Stimulated activated effector memory CD8-positive, alpha-beta T cell treated with anti-CD3 and anti-CD28 coated beads, Interleukin-12 subunit alpha, Interleukin-12 subunit beta, amount 100 ng/mL, for 72 hours (primary cell): Measurements from ENCODE around the gene UQCRH.

Experiments used
- ATAC-seq: fragments of 150-1000 bp; cut with Tn5 transposase; 2 replicates; pipeline ENCODE4 v1.10.0; 2021
- DNase-seq, 2 donors: peaks; one replicate each; pipeline ENCODE4 v3.0.0; 2021 to 2022; ENCODE audit warnings: low spot score in 2 of 2
- H3K27ac Mint-ChIP-seq: one replicate; pipeline ENCODE4 v1.8.0; 2022; ENCODE audit warnings: mild to moderate bottlenecking, mixed read lengths
- H3K36me3 Mint-ChIP-seq: one replicate; pipeline ENCODE4 v1.8.0; 2022; ENCODE audit warnings: mild to moderate bottlenecking, mixed read lengths
- H3K4me1 Mint-ChIP-seq: one replicate; pipeline ENCODE4 v1.8.0; 2022; ENCODE audit warnings: mixed read lengths
- H3K4me3 Mint-ChIP-seq: one replicate; pipeline ENCODE4 v1.8.0; 2022; ENCODE audit warnings: mild to moderate bottlenecking, mixed read lengths
- H3K9me3 Mint-ChIP-seq: one replicate; pipeline ENCODE4 v1.8.0; 2022; ENCODE audit warnings: mixed read lengths

Gene UQCRH

GRCh38 chr1:46285730-46286477, 17.6 kb upstream of the UQCRH start:
- H3K4me1 Mint-ChIP-seq: peaks cover 8% of the 10 kb centered on the region
- peaks cover 74% of the 10 kb centered on the region for H3K36me3 Mint-ChIP-seq
- ATAC-seq: peak; percentile 57
- peak overlapping the region; percentile 18 for H3K27ac Mint-ChIP-seq
- no peak overlapping the region for H3K4me3 Mint-ChIP-seq
- no peaks in the 10 kb centered on the region for H3K9me3 Mint-ChIP-seq
- DNase-seq: peak in 1 of 2 donors; percentile 56

- Mint-ChIP-seq H3K4me3 (no peak overlapping the region), H3K36me3 (peaks cover 68% of the 10 kb centered on the region), H3K9me3 (no peaks in the 10 kb centered on the region), H3K4me1 (peaks cover 8% of the 10 kb centered on the region), H3K27ac (peak overlapping the region; percentile 35)
- no peak for DNase-seq
- no peak for ATAC-seq
Measured at GRCh38 chr1:46288485-46289133, 14.9 kb upstream of the UQCRH start.

- Mint-ChIP-seq H3K9me3 (no peaks in the 10 kb centered on the region), H3K36me3 (peaks cover 70% of the 10 kb centered on the region), H3K27ac (peak overlapping the region; percentile 35), H3K4me1 (peaks cover 8% of the 10 kb centered on the region), H3K4me3 (no peak overlapping the region)
- no peak for DNase-seq
- no peak for ATAC-seq
Measured at GRCh38 chr1:46289134-46289494, 14.4 kb upstream of the UQCRH start.

GRCh38 chr1:46289976-46290375, 13.5 kb upstream of the UQCRH start:
- Mint-ChIP-seq H3K9me3 (no peaks in the 10 kb centered on the region), H3K27ac (no peak overlapping the region), H3K4me3 (no peak overlapping the region), H3K4me1 (peaks cover 8% of the 10 kb centered on the region), H3K36me3 (peaks cover 70% of the 10 kb centered on the region)
- DNase-seq (no peak), ATAC-seq (no peak)

- peaks cover 11% of the 10 kb centered on the region for H3K4me1 Mint-ChIP-seq
- no peak overlapping the region for H3K4me3 Mint-ChIP-seq
- no peak overlapping the region for H3K27ac Mint-ChIP-seq
- ATAC-seq (no peak), DNase-seq (no peak)
- peaks cover 71% of the 10 kb centered on the region for H3K36me3 Mint-ChIP-seq
- no peaks in the 10 kb centered on the region for H3K9me3 Mint-ChIP-seq
Measured at GRCh38 chr1:46295306-46295705, 8.2 kb upstream of the UQCRH start.

DNA sequence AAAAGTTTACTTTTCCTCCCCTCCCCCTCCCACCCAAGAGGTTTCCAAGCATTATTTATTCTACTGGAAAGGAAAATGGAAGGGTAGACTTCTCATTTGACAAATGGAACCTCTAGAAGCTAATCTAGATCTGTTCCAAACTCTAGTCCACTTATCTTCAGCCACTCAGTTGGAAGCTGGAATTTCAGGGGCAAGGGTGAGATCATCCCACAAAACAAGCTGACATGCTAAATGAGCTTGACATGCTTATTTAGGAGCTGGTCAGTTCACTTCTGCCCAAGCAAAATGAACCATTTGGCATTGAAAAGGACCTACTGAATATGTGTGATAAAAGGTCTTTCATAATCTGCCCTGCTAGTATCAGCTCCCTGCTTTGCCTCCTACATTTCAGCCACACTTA, 5.1 kb upstream of the UQCRH start:
- ATAC-seq (no peak), DNase-seq (no peak)
- Mint-ChIP-seq H3K36me3 (peaks cover 75% of the 10 kb centered on the region), H3K27ac (peak overlapping the region; percentile 16), H3K9me3 (no peaks in the 10 kb centered on the region), H3K4me1 (peaks cover 26% of the 10 kb centered on the region), H3K4me3 (no peak overlapping the region)

DNA sequence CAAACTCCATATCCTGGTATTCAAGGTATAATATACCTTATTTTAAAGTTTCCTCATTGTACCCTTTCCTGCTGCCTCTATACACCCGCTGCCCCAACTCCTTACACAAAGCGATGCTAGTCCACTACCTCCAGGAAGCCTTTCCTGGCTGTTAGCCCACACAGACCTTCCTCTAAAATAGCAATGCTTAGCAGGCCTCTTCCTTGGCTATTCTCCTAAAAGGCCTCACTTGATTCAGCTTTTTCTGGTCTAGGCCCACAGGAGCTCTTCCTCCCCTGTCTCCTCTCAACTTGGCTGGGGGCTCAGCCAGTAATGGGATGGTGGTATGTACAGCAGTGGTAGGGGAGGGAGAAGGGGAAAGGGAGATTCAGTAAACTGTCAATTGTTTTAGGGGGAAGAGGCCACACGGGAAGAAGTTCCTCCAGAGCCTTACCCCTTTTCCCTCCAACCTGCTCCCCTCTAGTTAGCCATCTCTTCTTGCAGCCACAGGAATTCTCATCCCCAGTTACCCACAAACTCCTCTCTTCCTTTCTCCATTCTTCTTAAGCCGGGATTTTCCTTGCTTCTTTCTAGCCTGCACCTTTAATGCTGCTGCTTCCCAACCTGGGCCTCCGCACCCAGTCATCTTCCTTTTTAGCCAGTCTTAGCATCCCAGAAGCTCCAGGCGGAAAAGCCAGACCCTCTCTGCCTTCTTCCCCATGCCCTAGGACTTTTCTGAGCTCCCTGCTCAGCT, 2.7 kb upstream of the UQCRH start:
- Mint-ChIP-seq H3K9me3 (no peaks in the 10 kb centered on the region), H3K4me1 (peaks cover 34% of the 10 kb centered on the region), H3K36me3 (peaks cover 74% of the 10 kb centered on the region), H3K27ac (peak overlapping the region; percentile 100), H3K4me3 (peak overlapping the region; percentile 94)
- no peak for ATAC-seq
- no peak for DNase-seq

DNA sequence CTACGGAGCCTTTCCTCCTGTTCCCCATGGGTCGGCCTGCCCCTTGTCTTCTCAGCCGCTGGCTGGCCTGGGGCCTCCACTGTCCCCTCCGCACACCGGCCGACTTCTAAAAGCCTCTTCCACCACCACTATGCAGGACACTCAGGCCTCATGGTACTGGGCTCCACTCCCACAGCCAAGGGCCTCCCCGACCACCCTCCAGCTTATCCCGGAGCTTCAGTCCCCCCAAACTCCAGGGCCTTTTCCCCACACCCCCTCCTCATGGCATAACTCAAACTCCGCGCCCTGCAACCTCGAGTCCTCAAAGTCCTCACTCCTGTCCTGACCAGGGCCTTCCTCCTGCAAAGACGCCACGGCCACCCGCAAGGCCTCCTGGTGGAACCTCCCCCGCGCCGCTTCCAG, 2.1 kb upstream of the UQCRH start:
- Mint-ChIP-seq H3K4me3 (peak overlapping the region; percentile 94), H3K27ac (peak overlapping the region; percentile 100), H3K4me1 (peaks cover 34% of the 10 kb centered on the region), H3K36me3 (peaks cover 74% of the 10 kb centered on the region), H3K9me3 (no peaks in the 10 kb centered on the region)
- no peak for ATAC-seq
- no peak for DNase-seq

DNA sequence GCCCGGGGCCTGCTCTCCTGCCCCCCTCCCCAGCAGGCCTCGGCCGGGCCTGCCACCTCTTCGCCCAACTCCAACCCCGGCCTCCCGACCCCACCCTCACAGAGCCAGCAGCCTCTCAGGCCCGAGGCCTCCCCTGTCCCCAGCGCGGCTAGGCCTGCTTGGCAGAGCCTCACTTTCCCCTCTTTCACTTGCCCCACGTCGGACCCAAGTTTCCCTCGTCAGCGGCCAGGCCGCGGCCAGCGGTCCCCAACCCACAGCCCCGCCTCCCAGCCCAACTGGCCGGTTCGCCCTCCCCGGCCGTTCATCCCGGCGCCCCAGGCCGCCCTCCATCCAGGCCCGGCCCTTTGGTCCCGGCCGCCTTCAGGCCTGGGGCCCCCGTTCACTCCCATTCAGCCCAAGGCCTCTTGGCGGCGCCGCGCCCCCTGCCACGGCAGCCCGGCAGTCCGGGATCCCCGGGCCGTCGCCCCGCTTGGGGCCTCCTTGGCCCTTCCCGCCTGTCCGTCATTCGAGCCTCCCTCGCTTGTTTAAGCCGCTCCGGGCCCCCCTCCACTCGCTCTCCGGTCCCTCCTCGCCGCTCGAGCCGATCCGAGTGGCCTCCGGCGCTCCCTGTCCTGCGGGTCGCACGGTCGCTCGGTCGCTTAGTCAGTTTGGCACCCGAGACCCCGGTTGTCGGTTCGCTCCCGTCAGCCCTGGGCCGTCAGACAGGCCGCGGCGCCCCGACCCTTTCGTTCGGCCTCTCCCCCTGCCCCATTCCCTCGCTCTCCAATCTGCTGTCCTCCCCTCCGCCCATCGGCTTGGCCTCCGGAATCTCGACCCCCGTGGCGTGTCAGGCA, 1.5 kb upstream of the UQCRH start:
- DNase-seq (peak; percentile 49 to 82), ATAC-seq (peak; percentile 52)
- Mint-ChIP-seq H3K4me1 (peaks cover 34% of the 10 kb centered on the region), H3K36me3 (peaks cover 75% of the 10 kb centered on the region), H3K9me3 (no peaks in the 10 kb centered on the region), H3K4me3 (peak overlapping the region; percentile 94), H3K27ac (peak overlapping the region; percentile 100)

- peaks cover 34% of the 10 kb centered on the region for H3K4me1 Mint-ChIP-seq
- H3K4me3 Mint-ChIP-seq: peak overlapping the region; percentile 94
- peaks cover 75% of the 10 kb centered on the region for H3K36me3 Mint-ChIP-seq
- DNase-seq (peak; percentile 39 to 82), ATAC-seq (peak; percentile 17)
- H3K27ac Mint-ChIP-seq: peak overlapping the region; percentile 100
- no peaks in the 10 kb centered on the region for H3K9me3 Mint-ChIP-seq
Measured at GRCh38 chr1:46302641-46303037, 859 bp upstream of the UQCRH start.

- Mint-ChIP-seq H3K27ac (peak overlapping the region; percentile 100), H3K4me3 (peak overlapping the region; percentile 94), H3K4me1 (peaks cover 40% of the 10 kb centered on the region), H3K9me3 (no peaks in the 10 kb centered on the region), H3K36me3 (peaks cover 81% of the 10 kb centered on the region)
- ATAC-seq (no peak), DNase-seq (no peak)
Measured at GRCh38 chr1:46303872-46304326, 401 bp downstream of the UQCRH start.

DNA sequence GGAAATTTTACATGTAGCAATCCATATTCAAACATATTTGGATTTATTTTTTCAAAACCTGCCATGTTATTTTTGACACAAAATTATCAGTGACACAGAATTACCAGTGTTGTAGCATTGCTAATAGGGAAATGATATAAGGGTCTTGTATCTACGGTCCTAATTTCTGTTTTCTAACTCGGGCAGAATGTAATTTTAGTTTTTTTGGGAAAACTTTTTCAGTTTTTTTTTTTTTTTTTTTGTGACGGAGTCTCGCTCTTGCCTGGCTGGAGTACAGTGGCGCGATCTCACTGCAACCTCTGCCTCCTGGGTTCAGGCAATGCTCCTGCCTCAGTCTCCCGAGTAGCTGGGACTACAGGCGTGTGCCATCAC, 2.6 kb downstream of the UQCRH start:
- H3K9me3 Mint-ChIP-seq: no peaks in the 10 kb centered on the region
- peaks cover 25% of the 10 kb centered on the region for H3K4me1 Mint-ChIP-seq
- ATAC-seq (no peak), DNase-seq (no peak)
- H3K27ac Mint-ChIP-seq: no peak overlapping the region
- peaks cover 98% of the 10 kb centered on the region for H3K36me3 Mint-ChIP-seq
- H3K4me3 Mint-ChIP-seq: no peak overlapping the region

- DNase-seq: no peak
- Mint-ChIP-seq H3K4me3 (no peak overlapping the region), H3K27ac (peak overlapping the region; percentile 38), H3K36me3 (peaks cover 99% of the 10 kb centered on the region), H3K9me3 (no peaks in the 10 kb centered on the region), H3K4me1 (peaks cover 11% of the 10 kb centered on the region)
- ATAC-seq: no peak
Measured at GRCh38 chr1:46309401-46310159, 6.1 kb downstream of the UQCRH start.

DNA sequence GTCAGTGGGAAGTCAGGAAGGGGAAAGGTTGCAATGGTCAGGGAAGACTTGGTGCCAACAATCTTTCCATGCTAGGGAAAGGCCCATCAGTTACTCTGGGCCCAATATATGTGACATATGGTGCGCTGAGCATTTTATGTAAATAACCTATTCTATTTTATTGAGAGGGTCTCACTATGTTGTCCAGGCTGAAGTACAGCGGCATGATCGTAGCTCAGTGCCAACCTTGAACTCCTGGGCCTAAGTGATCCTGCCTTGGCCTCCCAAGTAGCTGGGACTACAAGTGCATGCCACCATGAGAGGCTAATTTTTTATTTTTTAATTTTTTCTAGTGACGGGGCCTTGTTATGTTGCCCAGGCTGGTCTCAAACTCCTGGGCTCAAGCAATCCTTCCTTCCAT, 6.8 kb downstream of the UQCRH start:
- ATAC-seq: no peak
- H3K27ac Mint-ChIP-seq: no peak overlapping the region

More for the DNA sequence above, 6.8 kb downstream of the UQCRH start:
- no peak for DNase-seq
- H3K4me1 Mint-ChIP-seq: peaks cover 11% of the 10 kb centered on the region
- no peaks in the 10 kb centered on the region for H3K9me3 Mint-ChIP-seq
- peaks cover 99% of the 10 kb centered on the region for H3K36me3 Mint-ChIP-seq
- H3K4me3 Mint-ChIP-seq: no peak overlapping the region
